ENCODE measurements around the gene KRT6B. TPM values are rescaled to one million over a fixed set of nuclear protein-coding genes. Genes with fewer than 3 reads are reported as not detected.

The KRT6B gene
- polyA plus RNA-seq, 1 donor (not counting 4 experiments of a cell fraction or from before 2014, with no cell fraction given), result 2,016 TPM

DNA sequence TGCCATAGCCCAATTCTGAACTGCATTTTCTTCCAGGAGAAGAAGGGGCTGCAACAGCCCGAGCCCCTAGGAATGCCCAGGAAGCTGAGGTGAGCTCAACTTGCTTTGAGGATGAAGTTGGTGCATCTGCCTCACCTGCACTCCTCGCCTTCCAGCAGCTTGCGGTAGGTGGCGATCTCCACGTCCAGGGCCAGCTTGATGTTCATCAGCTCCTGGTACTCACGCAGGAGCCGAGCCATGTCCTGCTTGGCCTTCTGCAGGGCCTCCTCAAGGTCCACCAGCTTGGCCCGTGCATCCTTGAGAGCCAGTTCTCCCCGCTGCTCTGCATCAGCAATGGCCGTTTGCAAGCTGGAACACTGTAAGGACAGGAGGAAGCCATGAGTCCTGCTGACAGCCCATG lies 23.8 kb downstream of the KRT6B start:
- TF ChIP-seq EZH2 (IDR thresholded peaks at IDR 0.05; ENCODE audit: low read length), result no peak
- TF ChIP-seq, protein P1, sequence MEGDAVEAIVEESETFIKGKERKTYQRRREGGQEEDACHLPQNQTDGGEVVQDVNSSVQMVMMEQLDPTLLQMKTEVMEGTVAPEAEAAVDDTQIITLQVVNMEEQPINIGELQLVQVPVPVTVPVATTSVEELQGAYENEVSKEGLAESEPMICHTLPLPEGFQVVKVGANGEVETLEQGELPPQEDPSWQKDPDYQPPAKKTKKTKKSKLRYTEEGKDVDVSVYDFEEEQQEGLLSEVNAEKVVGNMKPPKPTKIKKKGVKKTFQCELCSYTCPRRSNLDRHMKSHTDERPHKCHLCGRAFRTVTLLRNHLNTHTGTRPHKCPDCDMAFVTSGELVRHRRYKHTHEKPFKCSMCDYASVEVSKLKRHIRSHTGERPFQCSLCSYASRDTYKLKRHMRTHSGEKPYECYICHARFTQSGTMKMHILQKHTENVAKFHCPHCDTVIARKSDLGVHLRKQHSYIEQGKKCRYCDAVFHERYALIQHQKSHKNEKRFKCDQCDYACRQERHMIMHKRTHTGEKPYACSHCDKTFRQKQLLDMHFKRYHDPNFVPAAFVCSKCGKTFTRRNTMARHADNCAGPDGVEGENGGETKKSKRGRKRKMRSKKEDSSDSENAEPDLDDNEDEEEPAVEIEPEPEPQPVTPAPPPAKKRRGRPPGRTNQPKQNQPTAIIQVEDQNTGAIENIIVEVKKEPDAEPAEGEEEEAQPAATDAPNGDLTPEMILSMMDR (optimal IDR thresholded peaks at IDR 0.05 in 1 of 3, IDR thresholded peaks at IDR 0.05 in 1 of 3, conservative IDR thresholded peaks at IDR 0.05 in 1 of 3; ENCODE audit: extremely low read depth in 1 of 3, insufficient read depth in 2 of 3, low read length in 3 of 3), result no peak
- Histone ChIP-seq H2AFZ (ENCODE audit: control insufficient read depth, low read length) (no peak overlapping the region), H3K9me3 (ENCODE audit: control insufficient read depth, low read depth, low read length) (no peaks in the 10 kb centered on the region), H3K9me1 (ENCODE audit: control insufficient read depth, extremely low read depth, insufficient read depth, low read length) (no peaks in the 10 kb centered on the region), H4K20me1 (ENCODE audit: control insufficient read depth, extremely low read depth, insufficient read depth, low read length) (no peaks in the 10 kb centered on the region), H3K36me3 (ENCODE audit: control insufficient read depth in 2 of 2, extremely low read depth in 1 of 2, insufficient read depth in 2 of 2, low read length in 2 of 2) (peaks cover 0 to 3% of the 10 kb centered on the region in 2 experiments), H3K4me1 (ENCODE audit: control insufficient read depth, extremely low read depth, insufficient read depth, low read length) (peaks cover 8% of the 10 kb centered on the region), H3K4me2 (ENCODE audit: control insufficient read depth, extremely low read depth, insufficient read depth, low read depth, low read length) (no peak overlapping the region), H3K27ac (ENCODE audit: control insufficient read depth, insufficient read depth, low read length) (no peak overlapping the region), H3K4me3 (ENCODE audit: control insufficient read depth in 2 of 3, extremely low read depth in 1 of 3, insufficient read depth in 2 of 3, low read depth in 1 of 3, low read length in 3 of 3) (no peak overlapping the region), H3K27me3 (ENCODE audit: control insufficient read depth, extremely low read depth, insufficient read depth, low read length) (no peaks in the 10 kb centered on the region), H3K79me2 (ENCODE audit: control insufficient read depth, insufficient read depth, low read length) (no peaks in the 10 kb centered on the region), H3K9ac (ENCODE audit: control insufficient read depth, extremely low read depth, insufficient read depth, low read length) (no peak overlapping the region)
- dilution Hi-C loops (cut with MboI; ENCODE audit: extremely low pct_ligation_motif_present, low sequenced_read_pairs), result no loop called here
- FAIRE-seq, result no peak
- DNase-seq (ENCODE audit: low read depth, low spot score), result no peak

DNA sequence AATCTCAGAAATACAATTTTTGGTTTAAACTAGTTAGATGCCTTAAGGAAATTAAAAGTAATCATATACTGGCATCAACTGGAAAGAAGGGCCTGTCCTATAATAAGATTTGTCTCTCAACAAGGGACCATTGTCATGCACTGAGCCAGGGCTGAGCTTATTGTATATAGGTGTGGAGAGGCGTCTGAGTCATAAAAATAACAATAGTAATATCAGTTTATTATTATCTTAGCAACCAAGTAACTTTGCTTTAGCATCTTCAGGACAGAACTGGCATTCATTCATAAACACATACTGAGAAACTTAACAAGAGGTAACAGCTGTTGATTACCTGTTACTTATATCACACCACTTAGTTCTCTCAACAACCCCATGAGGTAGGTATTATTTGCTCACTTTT lies 24.9 kb downstream of the KRT6B start:
- no peak overlapping the region for H3K27ac ChIP-seq (ENCODE audit: control insufficient read depth, insufficient read depth, low read length)
- no peaks in the 10 kb centered on the region for H3K79me2 ChIP-seq (ENCODE audit: control insufficient read depth, insufficient read depth, low read length)
- dilution Hi-C loops (cut with MboI; ENCODE audit: extremely low pct_ligation_motif_present, low sequenced_read_pairs), result no loop called here
- H3K9me3 ChIP-seq (ENCODE audit: control insufficient read depth, low read depth, low read length), result no peaks in the 10 kb centered on the region
- H3K36me3 ChIP-seq (ENCODE audit: control insufficient read depth in 2 of 2, extremely low read depth in 1 of 2, insufficient read depth in 2 of 2, low read length in 2 of 2), result peaks cover 0 to 3% of the 10 kb centered on the region in 2 experiments
- DNase-seq (ENCODE audit: low read depth, low spot score) (no peak), FAIRE-seq (peak; percentile 76)
- no peak overlapping the region for H2AFZ ChIP-seq (ENCODE audit: control insufficient read depth, low read length)
- H3K4me3 ChIP-seq (ENCODE audit: control insufficient read depth in 2 of 3, extremely low read depth in 1 of 3, insufficient read depth in 2 of 3, low read depth in 1 of 3, low read length in 3 of 3), result no peak overlapping the region
- peaks cover 8% of the 10 kb centered on the region for H3K4me1 ChIP-seq (ENCODE audit: control insufficient read depth, extremely low read depth, insufficient read depth, low read length)
- no peaks in the 10 kb centered on the region for H3K9me1 ChIP-seq (ENCODE audit: control insufficient read depth, extremely low read depth, insufficient read depth, low read length)
- H4K20me1 ChIP-seq (ENCODE audit: control insufficient read depth, extremely low read depth, insufficient read depth, low read length), result no peaks in the 10 kb centered on the region
- H3K4me2 ChIP-seq (ENCODE audit: control insufficient read depth, extremely low read depth, insufficient read depth, low read depth, low read length), result no peak overlapping the region
- H3K27me3 ChIP-seq (ENCODE audit: control insufficient read depth, extremely low read depth, insufficient read depth, low read length), result no peaks in the 10 kb centered on the region
- TF ChIP-seq, protein P1 (optimal IDR thresholded peaks at IDR 0.05 in 1 of 3, IDR thresholded peaks at IDR 0.05 in 1 of 3, conservative IDR thresholded peaks at IDR 0.05 in 1 of 3; ENCODE audit: extremely low read depth in 1 of 3, insufficient read depth in 2 of 3, low read length in 3 of 3), result no peak
- no peak for TF ChIP-seq EZH2 (IDR thresholded peaks at IDR 0.05; ENCODE audit: low read length)
- H3K9ac ChIP-seq (ENCODE audit: control insufficient read depth, extremely low read depth, insufficient read depth, low read length), result no peak overlapping the region

All from keratinocyte (primary cell).